NCI-H1694 treated with DMSO at 0.1 percent for 48 hours (cell line): ENCODE data around the gene CCDC170.
"Not testable (repeated sequence)": the region's sequence is repeated elsewhere in the genome, so short reads cannot be mapped to it uniquely, and the experiment has no call there.

ENCODE experiments used
- DNase-seq: peaks from one replicate; lab custom pipeline; 2025; lab: John Stamatoyannopoulos, UW

CCDC170 gene, protein sequence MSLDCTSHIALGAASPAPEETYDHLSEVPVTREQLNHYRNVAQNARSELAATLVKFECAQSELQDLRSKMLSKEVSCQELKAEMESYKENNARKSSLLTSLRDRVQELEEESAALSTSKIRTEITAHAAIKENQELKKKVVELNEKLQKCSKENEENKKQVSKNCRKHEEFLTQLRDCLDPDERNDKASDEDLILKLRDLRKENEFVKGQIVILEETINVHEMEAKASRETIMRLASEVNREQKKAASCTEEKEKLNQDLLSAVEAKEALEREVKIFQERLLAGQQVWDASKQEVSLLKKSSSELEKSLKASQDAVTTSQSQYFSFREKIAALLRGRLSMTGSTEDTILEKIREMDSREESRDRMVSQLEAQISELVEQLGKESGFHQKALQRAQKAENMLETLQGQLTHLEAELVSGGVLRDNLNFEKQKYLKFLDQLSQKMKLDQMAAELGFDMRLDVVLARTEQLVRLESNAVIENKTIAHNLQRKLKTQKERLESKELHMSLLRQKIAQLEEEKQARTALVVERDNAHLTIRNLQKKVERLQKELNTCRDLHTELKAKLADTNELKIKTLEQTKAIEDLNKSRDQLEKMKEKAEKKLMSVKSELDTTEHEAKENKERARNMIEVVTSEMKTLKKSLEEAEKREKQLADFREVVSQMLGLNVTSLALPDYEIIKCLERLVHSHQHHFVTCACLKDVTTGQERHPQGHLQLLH

DNA sequence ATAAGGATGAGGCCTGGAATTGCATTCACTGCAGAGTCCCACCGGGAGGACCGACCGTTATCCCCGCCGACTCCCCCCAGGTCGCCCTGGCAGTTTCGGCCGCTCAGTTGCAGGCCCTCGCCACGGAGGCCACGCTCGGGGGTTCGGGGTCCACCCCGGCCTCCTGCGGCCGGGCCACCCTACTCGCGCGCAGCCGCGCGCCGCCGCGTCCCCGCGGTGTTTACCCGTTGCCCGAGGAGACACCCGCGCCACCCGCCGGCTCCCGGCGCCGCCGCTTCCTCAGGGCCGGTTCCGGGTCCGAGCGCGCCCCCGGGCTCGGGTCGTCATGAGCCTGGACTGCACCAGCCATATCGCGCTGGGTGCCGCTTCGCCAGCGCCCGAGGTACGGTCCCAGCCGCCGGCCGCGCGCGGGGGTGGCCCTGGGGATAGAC is at the start of gene CCDC170:
Gene CCDC170 (plus strand): TSS at position 214 of the 431 bp plus-strand sequence. CDS start 112 bp downstream, at position 326.
- DNase-seq: no peak

DNA sequence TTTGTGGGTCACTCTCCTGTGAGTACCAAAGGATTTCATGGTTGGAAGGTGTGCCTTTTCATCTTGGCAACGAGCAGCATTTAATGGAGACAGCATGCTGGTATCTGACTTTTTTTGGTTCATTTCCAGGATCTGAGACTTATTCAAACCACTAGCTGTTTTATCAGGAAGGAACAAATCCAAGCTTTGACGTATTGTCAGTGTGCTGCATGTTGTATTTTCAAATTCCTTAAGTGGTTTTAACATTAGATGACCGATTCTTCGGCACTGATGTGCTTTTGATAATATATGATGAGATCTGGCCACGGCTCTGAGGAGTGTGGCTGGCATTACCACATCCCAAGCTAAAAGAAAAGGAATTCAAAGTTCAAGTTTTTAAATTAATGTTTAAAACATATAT is 48.3 kb upstream of the CCDC170 start:
- DNase-seq: no peak

DNA sequence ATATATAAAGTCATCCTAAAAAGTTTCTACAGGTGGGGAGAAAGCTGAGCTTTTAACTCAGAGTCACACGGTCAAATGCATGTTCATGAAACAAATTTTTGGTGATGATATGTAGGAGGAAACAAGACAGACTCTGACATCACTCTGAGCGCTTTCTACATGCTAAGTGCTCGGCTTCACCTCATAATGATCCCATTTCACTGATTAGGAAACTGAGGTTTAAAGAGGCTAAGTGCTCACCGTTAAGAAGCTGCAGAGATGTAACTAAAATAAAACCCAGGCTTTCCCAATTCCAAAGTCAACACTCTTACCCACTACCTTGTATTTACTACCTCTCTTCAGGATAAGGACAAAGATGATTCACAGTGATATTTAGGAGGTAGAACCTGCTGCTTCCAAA is 46.6 kb upstream of the CCDC170 start:
- no peak for DNase-seq

DNA sequence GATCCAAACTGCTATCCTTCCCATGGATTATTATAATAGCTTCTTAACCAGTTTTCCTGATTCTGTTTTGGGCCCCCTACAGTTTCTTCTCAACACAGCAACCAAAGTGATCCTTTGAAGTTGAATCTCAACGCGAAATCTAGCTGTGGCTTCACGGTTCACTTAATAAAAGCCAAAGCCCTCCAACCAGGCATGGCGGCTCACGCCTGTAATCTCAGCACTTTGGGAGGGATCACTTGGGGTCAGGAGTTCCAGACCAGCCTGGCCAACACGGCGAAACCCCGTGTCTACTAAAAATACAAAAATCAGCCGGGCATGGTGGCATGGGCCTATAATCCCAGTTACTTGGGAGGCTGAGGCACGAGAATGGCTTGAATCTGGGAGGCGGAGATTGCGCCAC is 45.2 kb upstream of the CCDC170 start:
- no peak for DNase-seq

DNA sequence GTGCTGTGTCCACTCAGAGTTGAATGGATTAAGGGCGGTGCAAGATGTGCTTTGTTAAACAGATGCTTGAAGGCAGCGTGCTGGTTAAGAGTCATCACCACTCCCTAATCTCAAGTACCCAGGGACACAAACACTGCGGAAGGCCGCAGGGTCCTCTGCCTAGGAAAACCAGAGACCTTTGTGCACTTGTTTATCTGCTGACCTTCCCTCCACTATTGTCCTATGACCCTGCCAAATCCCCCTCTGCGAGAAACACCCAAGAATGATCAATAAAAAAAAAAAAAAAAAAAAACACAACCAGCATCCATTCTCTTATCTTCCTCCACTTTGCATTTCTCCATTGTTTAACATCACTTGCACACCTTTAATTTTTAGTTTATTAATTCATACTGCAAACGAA is 42.9 kb upstream of the CCDC170 start:
- DNase-seq: not testable (repeated sequence)

DNA sequence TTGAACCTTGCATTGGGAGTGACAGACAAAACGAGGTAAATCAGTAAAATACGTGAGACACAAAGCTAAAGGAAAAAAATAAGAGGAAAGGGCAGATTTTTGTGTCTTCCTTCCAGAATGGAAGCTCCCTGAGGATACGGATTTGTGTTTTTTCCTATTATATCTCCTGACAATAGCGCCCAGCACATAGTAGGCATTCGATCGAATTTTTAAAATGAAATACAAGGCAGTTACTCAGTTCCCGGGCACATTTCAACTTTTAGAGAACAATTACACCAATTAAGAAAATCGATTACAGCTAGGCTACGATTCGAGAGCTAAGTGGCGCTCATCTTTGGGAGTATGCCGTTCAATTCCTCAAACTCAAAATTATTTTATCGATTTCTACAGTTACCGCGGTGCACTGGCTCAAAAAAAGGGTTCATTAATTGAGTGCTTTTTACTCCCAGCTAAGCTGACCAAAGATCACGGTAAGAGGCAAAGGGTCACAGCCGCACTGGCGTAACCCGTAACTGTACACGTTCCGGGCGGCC is 42.3 kb upstream of the CCDC170 start:
- DNase-seq: no peak

DNA sequence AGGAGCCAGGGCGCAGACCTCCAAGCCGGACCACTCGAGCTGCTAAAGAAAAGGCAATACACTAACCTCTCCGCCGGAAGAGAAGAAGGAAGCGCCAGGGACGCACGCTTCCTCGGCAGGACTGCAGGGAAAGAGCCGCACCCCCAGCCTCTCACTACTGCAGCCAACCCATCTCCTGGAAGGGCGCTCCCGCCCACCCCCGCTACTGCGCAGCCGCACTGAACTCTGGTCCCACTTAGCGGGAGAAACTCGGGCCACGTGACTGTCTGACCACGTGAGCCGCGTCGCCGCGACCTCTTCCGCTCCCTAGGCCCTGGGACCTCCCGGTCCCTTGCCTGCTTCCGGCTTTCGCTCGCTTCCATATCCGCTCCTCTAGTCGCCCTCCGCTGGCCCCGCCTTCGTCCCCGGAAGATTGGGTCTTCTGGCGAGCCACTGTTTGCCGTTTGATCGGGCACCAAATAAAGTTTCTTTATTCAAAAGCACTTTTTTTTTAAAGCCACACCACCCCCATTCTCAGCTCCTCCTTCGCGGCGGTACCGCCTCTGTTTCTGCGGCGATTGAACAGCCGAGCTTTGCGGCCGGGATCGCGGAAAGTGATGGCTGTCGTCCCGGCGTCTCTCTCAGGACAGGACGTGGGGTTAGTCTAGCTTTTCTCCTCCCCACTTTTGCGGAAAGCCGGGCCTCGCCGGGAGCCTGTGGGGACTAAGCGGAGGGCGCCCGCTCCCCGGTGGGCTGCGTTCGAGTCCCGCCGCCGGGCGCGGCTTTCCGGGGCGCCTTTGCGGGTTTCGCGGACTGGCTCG is 41.7 kb upstream of the CCDC170 start, which contains the start of gene RMND1:
Gene RMND1 (minus strand): TSS at position 177 of the 800 bp plus-strand sequence. CDS start 6,315 bp downstream, outside the sequence.
- DNase-seq: peak; percentile 98

DNA sequence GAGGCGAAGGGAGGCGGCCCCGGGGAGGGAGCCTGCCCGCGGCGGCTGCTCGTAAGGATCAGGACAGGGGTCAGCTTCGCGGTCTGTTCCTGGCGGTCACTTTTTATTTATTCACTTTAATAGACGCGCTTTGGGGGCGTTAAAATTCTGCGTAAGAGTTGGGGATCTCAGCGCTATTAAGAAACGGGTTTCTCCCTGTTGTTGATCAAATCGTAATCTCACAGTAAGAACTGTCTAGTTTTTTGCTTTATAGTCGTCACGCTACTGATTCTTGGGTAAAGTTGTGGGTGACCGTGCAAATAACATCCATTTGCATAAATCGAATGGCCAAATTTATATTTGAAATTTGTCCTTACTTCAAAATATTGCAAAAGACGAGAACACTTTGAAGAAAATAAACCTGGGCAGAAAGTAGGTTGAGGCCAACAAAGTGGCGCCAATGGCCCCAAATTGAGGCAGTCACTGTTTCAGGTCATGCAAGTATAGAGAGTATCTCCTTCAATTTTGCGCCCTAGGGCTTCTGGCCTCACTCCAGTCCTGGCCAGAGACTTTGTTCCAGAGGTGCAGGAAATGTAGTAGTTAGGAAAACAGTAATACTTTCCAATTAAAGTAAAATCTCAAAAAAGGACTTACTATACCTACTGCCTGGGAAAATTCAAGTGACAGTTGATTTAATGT is 40.9 kb upstream of the CCDC170 start:
- no peak for DNase-seq

DNA sequence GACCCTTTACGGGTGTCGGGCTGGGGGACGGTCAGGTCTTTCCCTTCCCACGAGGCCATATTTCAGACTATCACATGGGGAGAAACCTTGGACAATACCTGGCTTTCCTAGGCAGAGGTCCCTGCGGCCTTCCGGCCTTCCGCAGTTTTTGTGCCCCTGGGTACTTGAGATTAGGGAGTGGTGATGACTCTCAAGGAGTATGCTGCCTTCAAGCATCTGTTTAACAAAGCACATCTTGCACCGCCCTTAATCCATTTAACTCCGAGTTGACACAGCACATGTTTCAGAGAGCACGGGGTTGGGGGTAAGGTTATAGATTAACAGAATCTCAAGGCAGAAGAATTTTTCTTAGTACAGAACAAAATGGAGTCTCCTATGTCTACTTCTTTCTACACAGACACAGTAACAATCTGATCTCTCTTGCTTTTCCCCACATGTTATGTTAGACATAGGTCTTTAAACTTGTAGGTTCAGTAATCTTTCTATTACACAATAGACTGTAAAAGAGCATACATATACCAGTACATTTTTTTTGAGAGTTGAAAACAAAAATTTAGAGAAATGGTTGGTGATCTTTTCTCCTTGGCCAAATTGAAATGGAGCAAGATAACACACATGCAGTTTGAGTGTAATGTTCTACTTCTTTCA is 37.9 kb upstream of the CCDC170 start:
- not testable (repeated sequence) for DNase-seq

DNA sequence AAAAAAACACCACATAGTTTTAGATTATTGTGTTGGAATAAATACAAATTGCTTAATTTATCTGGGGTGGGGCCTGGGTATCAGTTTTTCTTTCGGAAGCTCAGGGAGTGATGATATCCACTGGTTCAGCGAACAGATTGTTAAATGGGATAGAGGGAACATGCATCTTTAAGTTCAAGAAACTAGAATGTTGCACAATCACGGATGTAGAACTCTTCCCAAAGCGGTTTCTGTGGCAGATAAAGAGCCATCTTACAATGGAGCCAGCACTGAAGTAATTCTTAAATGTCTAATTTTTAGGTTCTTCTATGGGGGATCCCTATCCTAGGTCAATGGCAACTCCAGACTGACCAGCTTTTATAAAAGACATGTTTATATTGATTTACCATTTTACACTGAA is 32.1 kb upstream of the CCDC170 start:
- DNase-seq: no peak

DNA sequence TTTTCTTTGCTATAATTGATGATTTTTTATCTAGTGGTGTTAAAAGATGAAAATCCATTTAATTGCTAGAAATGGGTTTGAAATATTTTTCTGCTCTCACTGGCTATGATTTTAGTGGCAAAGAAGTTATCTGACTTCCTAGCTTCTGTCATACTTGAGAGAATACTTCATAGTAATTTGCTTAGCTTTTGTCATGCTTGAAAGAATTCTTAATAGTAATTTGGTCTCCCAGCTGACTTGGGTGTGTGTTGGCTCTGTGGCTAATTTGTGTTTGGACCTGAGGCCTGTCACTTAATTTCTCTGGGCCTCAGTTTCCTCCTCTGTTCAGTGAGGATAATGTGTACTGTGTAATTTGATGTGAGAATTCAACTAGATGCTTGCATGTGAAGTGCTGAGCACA is 29.1 kb upstream of the CCDC170 start:
- no peak for DNase-seq

DNA sequence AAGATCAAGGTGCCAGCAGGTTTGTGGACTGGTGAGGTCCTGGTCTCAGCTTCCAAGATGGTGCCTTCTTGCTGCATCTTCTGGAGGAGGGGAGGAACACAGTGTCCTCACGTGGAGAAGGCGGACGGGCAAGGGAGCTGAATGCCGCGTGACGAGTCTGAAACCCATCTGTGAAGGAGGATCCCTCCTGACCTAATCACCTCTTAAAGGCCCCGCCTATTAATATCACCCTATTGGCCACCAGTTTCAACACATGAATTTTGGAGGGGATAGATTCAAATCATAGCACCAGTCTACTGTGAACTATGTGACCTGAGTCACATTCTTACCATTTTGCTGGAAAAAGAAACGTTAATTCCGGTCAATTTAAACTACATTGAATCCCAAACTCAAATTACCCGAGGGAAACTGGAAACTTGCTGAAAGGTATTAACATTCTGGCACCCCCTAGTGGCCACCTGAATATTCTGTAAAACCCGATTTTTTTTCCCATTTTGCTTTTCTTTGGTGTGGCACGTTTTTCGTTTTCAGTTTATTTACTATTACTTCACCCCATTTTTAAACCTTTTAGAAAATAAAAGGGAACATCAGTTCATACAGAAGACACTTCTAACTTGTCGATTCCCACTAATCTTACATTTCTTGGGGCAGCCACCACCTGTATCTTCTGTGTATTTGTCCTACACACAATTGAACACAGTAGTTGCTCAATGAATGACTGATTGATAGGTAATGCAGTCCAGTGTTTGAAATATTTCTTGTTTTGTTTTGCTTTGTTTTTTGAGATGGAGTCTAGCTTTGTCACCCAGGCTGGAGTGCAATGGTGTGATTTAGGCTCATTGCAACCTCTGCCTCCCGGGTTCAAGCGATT is 17.9 kb upstream of the CCDC170 start:
- DNase-seq: peak; percentile 24

DNA sequence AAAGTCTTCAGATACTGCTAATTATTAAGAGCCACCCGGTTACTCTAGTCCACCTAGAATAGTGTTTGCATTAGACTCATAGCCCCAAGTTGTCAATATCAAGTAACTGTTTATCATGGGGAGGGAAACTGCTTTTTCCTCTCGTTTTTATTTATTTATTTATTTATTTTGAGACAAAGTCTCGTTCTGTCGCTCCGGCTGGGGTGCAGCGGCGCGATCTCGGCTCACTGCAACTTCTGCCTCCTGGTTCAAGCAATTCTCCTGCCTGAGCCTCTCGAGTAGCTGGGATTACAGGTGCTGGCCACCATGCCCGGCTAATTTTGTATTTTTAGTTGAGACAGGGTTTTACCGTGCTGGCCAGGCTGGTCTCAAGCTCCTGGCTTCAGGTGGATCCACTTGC is 16.1 kb upstream of the CCDC170 start:
- no peak for DNase-seq

DNA sequence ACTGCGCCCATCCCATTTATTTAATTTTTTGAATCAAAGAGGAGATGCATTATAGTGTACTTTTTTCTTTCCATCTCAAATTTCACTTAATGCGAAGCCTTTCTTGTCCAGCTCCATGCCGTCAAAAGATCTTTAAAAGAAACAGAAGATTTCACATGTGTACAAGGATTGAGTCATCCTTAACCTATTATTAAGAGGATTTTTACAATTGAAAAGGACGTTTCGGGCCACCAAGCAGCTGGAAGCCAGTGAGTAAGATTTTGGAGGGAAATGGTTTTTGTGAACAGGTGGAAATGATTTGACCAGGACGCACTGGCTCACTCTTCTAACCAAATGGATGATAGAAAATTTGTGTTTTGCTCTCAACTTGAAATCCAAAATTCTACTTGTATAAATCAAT is 15.1 kb upstream of the CCDC170 start:
- no peak for DNase-seq

DNA sequence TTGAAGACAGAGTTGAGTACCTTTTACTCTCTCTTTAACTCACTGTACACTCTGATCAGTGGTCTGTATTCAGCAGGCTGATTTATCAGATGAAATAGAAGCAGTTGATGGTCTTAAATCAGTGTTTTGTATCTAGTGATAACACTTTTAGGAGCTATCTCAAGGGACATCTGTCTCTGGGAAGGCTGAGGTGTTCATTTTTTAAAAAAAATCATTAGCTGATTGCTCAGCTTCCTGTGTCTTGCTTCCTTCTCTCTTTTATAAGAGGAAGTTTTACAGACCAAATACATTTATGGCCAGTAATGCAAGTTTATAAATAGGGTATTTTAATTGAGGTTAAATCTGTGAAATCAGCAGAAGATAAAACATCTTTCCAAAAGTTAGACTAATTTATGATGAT is 12.0 kb upstream of the CCDC170 start:
- DNase-seq: no peak

DNA sequence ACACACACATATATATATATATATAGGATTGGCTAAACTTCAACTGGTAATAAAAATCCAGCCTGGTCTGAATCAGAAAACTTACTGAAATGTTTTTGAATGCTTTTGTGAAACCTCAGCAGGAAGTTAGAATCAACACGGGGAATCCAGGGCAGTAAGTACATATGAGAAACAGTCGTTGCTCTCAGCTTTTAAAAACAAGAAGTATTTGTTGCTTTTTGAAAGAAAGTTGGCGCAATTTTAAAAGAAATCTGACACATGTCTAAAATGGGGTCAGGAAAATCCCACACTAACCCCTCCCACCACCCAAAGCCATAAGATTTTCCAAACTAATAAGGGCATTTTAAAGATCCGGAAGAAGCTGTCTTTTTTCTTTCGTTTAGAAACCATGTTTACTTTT is 11.5 kb upstream of the CCDC170 start:
- no peak for DNase-seq

DNA sequence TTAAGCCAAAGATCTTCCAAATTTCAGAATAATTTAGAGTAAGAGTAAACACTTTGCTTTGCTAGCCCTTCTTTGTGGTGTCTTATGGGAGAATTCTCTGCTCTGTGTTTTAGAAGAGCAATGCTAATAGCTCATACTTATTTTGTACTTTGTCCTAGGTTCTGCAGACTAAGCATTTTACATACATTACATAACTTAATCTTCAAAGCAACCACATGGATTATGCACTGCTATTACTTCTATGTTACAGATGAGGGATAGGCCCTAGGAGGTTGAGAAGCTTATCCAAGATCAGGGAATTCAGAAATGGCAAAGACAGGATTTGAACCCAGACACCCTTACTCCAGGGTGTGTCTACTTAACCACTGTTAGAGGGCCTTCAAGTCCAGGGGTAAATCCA is 9.8 kb upstream of the CCDC170 start:
- no peak for DNase-seq

DNA sequence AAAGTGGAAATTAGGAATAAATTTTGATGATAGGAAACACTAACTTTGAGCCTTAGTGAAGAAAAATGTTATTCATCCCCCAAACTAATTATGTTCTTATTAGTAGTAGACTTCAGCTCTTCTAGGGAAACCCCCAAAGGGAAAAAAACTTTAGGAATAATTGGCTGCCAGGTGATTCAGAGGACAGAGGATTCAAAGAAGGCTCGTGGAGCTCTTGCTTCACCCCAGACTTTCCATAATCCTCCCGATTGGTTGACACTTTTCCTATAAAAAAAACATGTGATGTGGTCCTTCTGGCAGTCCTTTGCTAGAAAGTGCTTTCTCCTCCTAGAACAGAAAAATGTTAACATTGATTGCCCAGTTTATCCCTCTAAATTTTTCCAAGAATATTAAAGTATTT is 5.6 kb upstream of the CCDC170 start:
- DNase-seq: no peak

DNA sequence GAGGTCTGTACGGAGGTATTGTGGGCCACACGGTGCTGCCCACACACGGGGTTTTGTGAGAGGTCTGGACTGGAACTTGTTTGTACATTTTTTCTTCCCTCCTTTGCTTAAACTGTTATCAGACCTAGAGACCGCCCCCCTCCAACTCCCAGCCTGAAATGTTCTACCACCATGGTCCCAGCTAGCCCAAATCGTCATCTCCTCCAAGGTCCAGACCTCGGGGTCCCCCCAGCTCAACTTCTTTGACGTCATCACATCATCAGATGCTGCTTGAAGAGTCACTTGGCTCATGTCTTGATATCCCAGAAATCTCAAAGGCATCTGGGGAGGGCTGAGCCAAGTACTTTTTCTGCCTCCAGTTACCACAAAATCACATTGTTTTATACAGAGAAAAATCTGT is 2.8 kb upstream of the CCDC170 start:
- DNase-seq: no peak

DNA sequence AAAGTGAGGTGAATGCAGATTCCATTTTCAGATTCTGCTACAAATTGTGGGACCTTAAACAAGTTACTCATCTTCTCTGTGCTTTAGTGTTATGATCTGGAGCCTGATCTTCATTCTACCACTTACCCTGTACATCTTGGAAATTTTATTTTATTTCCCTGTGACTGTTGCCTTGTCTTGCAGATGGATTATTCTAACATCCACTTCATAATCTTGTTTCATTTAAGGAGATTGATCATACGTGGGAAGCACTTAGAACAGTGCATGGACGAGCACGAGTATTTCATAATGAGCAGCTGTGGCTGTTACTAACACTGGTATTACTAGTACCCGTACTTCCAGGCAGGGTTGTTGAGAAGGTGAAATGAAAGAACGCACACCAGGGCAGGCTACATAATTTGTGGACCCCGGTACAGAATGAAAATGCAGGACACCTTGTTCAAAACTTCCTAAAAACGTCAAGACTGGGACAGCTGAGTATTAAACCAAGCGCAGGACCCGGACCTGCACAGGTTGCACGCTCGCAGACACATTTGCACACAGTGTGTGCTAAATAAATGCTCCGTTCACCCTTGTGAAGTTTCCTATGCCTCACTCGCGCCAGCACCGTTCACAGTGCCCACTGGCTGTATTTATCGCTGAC is 535 bp upstream of the CCDC170 start:
- no peak for DNase-seq
